SK-N-MC (cell line): ENCODE measurements around the gene ATP8B3.

Experiments
- EZH2 ChIP-seq: fragments of 200-600 bp; sonication (generic); IDR thresholded peaks from one replicate; pipeline ENCODE4 v1.6.1; 2017; ENCODE audit warnings: antibody characterized with exemption
- POLR2AphosphoS5 ChIP-seq: IDR thresholded peaks from 2 replicates; pipeline ENCODE4 v1.6.1; 2012; ENCODE audit warnings: mild to moderate bottlenecking, low read depth, low read length, borderline replicate concordance

- TF ChIP-seq POLR2AphosphoS5, result no peak
- TF ChIP-seq EZH2, result no peak
Measured at GRCh38 chr19:1819341-1820255, 7.5 kb upstream of the ATP8B3 start.
